GM21723 (cell line): ENCODE results near the gene BCAR3.

Experiments used
- ATAC-seq: cut with Tn5 transposase; IDR thresholded peaks from one replicate; pipeline ENCODE4 v1.9.1; 2021; ENCODE audit warnings: mild to moderate bottlenecking, moderate library complexity; ENCODE audit not compliant: unreplicated experiment

The BCAR3 gene

GRCh38 chr1:93579891-93580290 is 101.7 kb downstream of the BCAR3 start:
- ATAC-seq: no peak

- no peak for ATAC-seq
Measured at GRCh38 chr1:93578911-93579825, 102.5 kb downstream of the BCAR3 start.

GRCh38 chr1:93578433-93578830 is 103.2 kb downstream of the BCAR3 start:
- ATAC-seq: no peak

- no peak for ATAC-seq
Measured at GRCh38 chr1:93577536-93578432, 103.9 kb downstream of the BCAR3 start.

- ATAC-seq: no peak
Measured at GRCh38 chr1:93576746-93577145, 104.9 kb downstream of the BCAR3 start.

GRCh38 chr1:93576346-93576745 is 105.3 kb downstream of the BCAR3 start:
- ATAC-seq: no peak

GRCh38 chr1:93575621-93576284 is 105.9 kb downstream of the BCAR3 start:
- no peak for ATAC-seq

GRCh38 chr1:93574991-93575390 is 106.6 kb downstream of the BCAR3 start:
- no peak for ATAC-seq

- ATAC-seq: no peak
Measured at GRCh38 chr1:93574511-93574910, 107.1 kb downstream of the BCAR3 start.

GRCh38 chr1:93573940-93574469 is 107.6 kb downstream of the BCAR3 start:
- no peak for ATAC-seq

- no peak for ATAC-seq
Measured at GRCh38 chr1:93571623-93572310, 109.9 kb downstream of the BCAR3 start.

GRCh38 chr1:93569489-93569888 is 112.1 kb downstream of the BCAR3 start:
- no peak for ATAC-seq

- ATAC-seq: no peak
Measured at GRCh38 chr1:93567255-93567918, 114.2 kb downstream of the BCAR3 start.

GRCh38 chr1:93566227-93566626 is 115.4 kb downstream of the BCAR3 start:
- no peak for ATAC-seq

- no peak for ATAC-seq
Measured at GRCh38 chr1:93565496-93566206, 116.0 kb downstream of the BCAR3 start.

- ATAC-seq: no peak
Measured at GRCh38 chr1:93559695-93560094, 121.9 kb downstream of the BCAR3 start.

GRCh38 chr1:93559045-93559444 is 122.6 kb downstream of the BCAR3 start:
- ATAC-seq: no peak

GRCh38 chr1:93556291-93556690 is 125.3 kb downstream of the BCAR3 start:
- no peak for ATAC-seq
